Measurements from ENCODE around the gene HECW1.
"Not testable (repeated sequence)": the region's sequence is repeated elsewhere in the genome, so short reads cannot be mapped to it uniquely, and the experiment has no call there.

The HECW1 gene

GRCh38 chr7:43112459-43112940 is at the start of gene HECW1:
HECW1 (plus strand) TSS chr7:43112647; CDS start chr7:43243906, 131,259 bp downstream.
- no peak for DNase-seq

DNA sequence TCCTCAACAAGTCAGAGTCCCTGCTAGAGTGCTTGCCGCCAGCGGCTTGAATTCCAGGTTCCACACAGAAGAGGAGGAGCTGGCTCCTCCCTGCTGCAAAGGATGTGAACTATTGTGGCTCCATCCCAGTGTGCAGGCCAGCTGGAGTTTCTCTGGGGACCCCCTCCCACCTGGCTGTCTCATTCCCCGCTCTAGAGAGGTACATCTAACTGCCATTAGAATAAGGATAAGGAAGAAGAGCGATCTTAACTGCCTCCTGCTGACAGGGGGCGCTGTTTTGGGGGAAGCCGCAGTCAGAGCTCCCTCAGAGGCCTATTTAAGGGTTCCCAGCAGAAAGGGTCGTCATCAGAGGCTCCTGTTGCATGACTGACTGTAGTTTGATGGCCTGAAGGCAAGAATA is 40.8 kb upstream of the HECW1 start:
- no peak for DNase-seq

DNA sequence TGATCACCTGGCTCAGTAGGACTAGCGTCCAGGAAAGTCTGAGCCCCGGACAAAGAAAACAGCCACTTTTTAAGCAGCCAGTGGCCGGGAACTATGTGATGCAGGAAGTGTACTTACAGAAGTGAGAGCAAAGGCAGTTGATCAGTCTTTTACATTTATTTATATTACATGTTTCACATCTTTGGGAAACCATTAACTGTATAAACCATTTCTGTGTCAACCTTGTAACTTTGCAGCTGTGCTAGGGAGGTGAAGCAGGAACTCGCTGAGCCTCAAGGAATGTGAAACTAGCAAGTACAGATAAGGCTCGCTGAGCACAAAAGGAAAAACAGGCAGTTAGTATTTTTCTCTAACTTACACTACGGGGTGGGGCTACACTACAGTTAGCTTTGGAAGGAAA is 39.9 kb upstream of the HECW1 start:
- DNase-seq: no peak

DNA sequence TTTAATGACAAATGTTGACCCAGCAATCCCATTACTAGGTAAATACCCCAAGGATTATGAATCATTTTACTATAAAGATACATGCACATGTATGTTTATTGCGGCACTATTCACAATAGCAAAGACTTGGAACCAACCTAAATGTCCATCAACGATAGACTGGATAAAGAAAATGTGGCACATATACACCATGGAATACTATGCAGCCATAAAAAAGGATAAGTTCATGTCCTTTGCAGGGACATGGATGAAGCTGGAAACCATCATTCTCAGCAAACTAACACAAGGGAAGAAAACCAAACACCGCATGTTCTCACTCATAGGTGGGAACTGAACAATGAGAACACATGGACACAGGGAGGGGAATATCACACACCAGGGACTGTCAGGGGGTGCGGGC is 38.6 kb upstream of the HECW1 start:
- DNase-seq: not testable (repeated sequence)

GRCh38 chr7:43076189-43076605 is 36.2 kb upstream of the HECW1 start:
- DNase-seq: no peak

DNA sequence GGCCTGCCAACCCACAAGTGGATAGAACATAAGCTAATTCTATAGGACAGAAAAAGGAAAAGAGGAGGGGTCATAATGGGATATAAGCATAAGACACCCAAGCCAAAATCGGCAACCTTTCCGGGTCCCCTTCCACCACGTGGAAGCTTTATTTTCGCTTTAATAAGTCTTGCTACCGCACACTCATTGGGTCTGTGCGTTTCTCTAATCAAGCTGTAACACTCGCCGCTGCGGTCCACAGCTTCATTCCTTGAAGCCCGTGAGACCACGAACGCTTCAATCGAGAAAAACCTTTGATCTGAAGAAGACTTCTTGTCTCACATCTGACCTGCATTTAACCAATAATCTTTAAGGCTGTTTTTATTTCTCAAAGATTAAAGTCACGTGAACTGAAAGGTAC is 35.8 kb upstream of the HECW1 start:
- DNase-seq: no peak

GRCh38 chr7:43077285-43077684 is 35.2 kb upstream of the HECW1 start:
- DNase-seq: no peak

GRCh38 chr7:43077732-43078391 is 34.6 kb upstream of the HECW1 start:
- no peak for DNase-seq

GRCh38 chr7:43078794-43079193 is 33.7 kb upstream of the HECW1 start:
- DNase-seq: no peak

DNA sequence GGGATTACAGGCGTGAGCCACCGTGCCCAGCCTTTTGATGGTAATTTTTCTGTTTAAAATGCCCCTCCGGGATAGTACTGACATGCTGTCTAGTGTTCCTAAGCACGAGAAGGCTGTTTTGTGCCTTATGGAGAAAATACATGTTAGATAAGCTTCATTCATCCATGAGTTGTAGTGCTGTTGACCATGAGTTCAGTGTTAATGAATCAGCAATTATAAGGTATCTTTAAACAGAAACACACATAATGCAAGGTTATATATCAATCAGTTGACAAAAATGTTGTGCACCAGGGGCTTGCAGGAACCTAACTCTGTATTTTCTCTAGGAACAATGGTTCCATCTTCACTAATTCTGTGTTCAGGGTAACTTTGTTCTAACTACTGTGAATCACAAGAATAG is 30.8 kb upstream of the HECW1 start:
- DNase-seq: no peak

- no peak for DNase-seq
Measured at GRCh38 chr7:43083106-43083505, 29.3 kb upstream of the HECW1 start.

DNA sequence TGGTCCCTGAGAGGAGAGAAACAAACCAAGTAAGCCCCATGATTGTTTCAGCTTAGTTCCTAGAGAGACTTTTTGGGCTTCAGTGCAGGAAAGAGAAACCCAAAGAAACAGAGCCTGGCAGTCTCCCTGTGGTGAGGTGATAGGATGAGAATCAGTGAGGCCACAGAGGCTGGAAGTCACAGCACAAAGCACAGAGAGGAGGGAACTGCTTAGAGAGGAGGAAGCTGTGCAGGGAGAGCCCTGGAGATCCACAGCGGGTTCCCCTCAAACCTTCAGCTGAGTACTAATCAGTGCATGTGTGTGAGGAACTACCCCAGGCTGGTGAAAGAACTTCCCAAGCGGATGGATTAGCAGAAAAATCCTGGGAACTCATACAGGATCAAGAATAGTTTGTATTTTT is 27.4 kb upstream of the HECW1 start:
- DNase-seq: no peak

GRCh38 chr7:43085992-43086391 is 26.5 kb upstream of the HECW1 start:
- no peak for DNase-seq

DNA sequence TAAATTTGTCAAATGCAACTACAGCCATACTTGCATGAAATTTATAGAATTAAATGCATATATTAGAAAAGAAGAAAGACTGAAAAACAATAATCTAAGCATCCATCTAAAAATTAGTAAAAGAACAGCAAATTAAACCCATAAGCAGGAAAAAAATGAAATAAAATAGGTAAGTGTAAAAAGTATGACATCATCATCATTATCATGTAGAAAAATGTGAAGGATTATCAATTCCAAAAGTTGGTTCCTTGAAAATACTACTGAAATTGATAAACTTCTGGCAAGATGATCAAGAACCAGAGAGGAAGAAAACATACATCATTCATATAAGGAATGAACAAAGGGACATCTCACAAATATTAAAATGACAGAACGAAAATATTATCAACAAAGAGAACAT is 19.6 kb upstream of the HECW1 start:
- no peak for DNase-seq

GRCh38 chr7:43096875-43097274 is 15.6 kb upstream of the HECW1 start:
- DNase-seq: no peak

DNA sequence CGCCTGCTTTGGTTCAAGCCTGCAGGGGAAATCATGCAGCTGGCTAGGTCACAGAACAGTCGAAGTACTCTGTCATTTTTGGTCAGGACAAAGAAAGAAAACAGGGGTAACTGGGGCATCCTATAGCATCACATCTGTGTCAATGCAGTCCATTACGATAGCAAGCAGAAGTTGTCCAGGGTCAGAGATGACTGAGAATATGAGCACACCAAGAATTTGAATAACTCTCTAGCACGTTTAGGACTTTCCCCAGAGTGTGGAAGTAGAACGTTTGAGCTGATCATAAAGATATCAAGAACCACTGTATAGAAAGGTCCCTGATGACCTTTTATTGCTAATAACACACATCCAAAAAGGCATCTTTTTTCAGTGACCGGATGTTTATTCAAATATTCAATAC is 12.7 kb upstream of the HECW1 start:
- DNase-seq: no peak

GRCh38 chr7:43104874-43105520 is 7.5 kb upstream of the HECW1 start:
- DNase-seq: no peak

- DNase-seq: no peak
Measured at GRCh38 chr7:43105521-43106120, 6.8 kb upstream of the HECW1 start.

- no peak for DNase-seq
Measured at GRCh38 chr7:43108255-43109011, 4.0 kb upstream of the HECW1 start.

- no peak for DNase-seq
Measured at GRCh38 chr7:43110791-43111535, 1.5 kb upstream of the HECW1 start.

DNA sequence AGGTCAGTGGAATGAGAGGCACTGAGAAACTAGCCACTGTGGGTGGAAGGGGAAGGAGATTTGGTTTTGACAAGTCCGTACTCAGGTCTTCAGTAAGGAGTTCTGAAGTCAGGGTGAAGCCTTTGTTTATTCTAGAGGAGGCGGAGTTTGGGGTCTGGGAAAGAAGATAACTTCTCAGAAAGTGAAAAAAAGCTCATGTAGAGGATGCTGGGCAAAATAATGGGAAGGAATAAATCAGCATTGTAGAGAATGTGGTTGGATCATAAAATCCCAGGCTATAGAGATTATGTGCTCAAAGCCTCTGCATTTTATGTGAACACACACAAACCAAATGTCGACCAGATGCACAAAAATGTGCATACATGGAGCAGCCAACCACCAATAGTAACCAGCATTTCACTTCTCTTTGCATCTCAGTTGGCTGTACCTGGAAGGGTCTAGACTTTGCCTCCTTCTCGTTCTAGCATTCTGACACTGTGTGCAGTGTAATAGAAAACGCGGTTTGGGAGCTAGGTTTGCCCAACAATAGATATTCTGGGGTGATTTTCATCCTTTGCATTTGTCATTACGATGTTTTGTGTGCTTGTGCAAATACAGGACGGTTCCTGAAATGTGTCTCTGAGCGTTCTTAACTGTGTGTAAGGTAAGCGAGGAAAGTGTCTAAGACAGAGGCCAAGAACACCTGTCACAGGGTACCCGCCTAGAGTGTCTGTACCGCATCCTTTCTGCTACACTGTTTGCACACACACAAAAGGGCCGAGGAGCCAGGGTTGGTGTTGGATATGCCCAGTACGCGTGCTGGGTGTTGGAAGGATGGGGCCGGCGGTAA is 603 bp upstream of the HECW1 start:
- DNase-seq: no peak

Measured in bone marrow (tissue), 2 donors.